Measurements from ENCODE around the gene ZBTB7C.

ZBTB7C gene

DNA sequence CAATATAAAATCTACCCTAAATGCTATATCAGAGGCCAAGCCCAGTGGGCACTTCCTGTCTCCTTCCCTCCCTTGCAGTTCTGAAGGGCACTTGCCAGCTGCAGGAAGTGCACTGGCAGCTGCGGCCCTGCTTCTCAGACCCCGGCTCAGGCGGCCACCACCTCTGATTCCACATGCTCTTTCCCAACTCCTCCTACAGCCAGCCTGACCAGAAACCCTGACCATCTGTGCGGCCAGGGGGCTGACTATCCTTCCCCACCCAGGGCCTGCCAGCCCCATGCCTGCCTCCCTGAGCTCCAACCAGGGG lies 88.6 kb downstream of the ZBTB7C start:
- DNase-seq: no peak

DNA sequence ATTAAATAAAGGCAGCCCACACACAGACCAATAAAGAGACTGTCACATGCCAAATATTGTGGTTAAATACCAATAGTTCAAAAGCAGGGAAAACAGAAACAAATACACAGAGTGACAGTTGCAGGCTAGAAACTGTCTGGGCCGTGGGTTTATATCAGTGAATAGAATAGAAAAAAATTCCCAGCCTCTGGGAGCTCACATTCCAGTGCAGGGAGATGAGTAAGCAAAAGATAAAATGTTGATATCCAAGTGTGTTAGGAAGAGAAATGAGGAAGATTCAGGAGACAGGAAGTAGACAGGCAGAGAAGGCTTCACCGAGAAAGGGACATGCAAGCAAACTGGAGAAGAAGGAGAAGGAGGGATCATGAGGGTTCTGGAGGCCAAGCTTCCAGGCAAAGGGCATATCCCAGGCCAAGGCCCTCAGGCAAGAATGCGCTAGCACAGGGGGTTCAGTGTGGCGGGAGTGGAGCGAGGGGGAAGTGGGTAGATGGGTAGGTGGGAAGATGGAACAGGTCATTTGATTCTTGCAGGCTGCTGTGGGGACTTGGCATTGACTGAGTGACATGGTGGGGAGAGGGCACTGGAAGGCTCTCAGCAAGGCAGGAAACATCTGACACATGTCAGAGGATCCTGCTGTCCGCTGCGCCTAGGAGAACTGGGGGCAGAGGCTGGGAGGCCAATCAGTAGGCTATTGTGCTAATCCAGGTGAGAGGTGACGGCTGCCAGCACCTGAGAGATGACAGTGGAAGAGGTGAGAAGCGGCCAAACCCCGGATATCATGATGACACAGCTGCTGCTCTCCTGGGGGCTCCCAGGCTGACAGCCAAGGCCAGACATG lies 89.2 kb downstream of the ZBTB7C start:
- DNase-seq: no peak

DNA sequence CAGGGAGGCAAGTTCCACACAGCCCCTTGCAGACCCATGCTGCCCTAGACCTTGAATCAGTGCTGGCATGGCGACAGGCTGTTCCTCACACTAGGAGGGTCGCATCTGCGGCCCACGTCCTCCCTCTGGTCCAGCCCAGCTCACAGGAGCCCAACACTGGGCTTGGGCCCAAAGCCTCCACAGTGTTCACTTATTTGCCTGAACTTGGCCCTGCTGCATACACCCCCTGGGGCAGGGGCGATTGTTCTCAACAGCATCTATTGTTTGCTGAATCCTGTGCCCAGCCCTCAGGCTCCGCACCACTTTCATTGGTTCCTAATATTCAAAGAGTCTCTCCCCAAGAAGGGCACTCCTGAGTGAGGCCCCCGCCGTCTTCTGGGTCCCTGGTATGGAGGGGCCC lies 90.7 kb downstream of the ZBTB7C start:
- no peak for DNase-seq

DNA sequence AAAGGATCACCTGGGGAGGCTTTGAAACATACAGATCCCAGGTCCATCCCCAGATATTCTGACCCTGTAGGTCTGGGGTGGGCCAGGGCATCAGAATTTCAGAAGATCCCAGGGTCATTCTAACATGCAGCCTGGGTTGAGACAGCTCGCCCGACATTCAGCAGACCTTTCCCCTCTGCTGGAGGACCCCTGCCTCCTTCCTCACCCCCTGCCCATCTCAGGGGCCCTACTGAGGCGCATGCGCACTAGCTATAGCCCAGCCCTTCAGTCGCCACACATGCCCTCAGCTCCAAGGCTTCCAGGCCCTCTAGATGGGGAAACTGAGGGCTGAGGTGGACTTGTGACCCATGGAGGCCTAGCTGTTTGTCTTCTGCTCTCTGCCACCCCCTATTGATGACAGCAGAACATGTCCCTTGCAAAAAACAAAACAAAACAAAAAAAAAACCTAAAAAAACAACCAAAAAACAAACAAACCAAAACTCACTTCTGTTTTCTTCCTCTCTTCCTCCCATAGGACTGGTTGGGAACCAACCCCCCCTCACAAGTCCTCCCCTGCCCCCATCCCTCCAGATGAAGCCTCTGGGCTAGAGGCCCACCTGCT lies 91.3 kb downstream of the ZBTB7C start:
- DNase-seq: no peak

DNA sequence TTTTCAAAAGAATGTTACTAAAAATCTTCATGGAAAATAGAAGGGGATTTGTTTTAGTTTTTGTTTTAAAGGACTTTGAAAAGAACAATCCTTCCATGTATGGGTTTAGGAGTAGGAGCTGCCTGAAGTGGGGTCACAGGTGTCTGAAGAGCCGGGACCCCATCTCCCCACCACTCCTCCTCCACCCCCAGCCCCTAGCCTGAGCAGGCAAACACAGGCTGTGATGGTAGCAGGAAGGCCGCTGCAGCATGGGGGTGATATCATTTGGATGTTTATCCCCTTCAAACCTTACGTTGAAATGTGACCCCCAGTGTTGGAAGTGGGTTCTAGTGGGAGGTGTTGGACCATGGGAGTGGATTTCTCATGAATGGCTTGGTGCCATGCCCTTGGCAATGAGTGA lies 93.0 kb downstream of the ZBTB7C start:
- DNase-seq: no peak

DNA sequence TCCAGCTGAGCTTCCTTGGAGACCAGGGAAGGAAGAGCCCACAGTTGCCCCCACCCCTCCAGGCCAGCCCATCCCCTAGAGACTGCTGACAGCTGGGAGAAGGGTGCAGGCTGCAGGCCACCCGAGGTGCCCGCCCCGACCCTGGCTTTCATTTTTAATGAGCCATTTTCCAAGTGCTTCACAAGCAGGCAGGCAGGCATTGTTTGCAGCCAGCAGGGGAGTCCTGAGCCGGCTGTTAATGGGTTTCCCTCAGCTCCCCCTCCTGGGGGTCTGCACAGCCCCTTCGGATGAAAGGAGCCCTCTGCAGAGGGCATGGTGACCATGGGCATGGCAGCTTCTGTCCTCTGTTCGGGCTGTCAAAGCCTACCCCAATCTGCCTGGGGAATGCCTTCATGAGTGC lies 94.5 kb downstream of the ZBTB7C start:
- no peak for DNase-seq

DNA sequence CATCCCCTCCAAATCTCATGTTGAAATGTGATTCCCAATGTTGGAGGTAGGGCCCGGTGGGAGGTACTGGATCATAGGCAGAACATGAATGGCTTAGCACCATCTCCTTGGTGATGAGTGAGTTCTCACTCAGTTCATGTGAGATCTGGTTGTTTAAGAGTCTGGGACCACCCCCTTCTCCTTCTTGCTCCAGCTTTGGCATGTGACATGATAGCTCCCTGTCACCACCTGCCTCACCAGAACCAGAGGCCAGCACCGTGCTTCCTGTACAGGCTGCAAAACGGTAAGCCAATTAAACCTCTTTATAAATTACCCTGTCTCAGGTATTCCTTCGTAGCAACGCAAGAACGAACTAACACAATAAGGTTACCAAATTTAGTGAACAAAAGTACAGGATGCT lies 95.4 kb downstream of the ZBTB7C start:
- no peak for DNase-seq

DNA sequence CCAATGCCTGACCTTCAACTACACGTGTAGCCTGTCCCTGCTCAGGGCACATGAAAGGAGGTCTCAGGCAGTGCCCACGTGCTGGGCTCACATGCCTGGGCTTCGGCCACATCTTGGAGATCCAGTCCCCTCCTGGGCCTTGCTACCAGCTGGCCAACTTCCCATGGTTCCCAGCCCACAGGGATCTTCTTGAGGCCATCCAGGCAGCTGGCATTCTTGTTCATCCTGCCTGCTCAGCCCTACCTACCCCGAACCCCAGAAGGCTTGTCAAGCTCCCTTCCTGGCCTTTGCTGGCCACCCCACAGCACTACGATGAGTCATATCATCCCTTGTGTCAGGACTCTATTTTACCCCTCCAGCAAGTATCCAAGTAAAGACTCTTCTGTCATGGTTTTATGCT lies 97.1 kb downstream of the ZBTB7C start:
- DNase-seq: no peak

DNA sequence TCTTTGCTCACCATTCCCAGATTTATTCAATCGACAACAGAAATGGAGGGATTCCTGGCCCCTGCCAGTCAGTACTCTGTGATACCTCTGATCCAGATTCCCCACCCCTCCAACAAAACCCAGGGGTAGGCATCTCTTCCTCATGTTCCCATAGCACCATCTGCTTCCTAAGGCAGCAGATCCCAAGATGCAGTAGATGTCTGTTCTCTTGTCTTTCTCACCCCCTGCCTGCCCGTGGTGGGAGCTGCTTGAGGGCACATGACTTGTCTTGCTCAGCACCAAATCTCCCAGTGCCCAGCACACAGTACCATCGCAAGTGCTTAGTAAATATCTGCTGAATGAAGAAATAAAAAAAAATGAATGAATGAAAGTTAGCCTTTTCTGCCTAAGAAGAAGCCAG lies 98.2 kb downstream of the ZBTB7C start:
- DNase-seq: no peak

DNA sequence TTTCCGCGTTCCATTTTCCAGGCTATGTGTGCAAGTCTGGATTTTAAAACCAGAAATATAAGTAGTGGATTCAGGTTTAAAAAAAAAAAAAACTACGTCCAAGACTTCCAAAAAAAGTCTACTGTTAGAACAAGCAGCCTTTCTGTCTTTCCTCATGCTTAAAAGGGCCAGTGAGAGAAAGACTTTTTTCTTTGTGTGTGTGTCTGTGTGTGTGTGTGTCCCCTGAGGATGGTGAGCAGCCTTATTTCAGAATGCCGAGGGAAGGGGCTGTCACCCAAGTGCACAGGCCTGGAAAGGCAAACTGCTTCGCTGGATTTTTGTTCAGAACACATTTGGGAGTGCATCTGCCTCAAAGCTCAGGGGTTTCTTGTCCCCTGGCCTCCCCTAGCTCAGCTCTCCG lies 98.8 kb downstream of the ZBTB7C start:
- no peak for DNase-seq

DNA sequence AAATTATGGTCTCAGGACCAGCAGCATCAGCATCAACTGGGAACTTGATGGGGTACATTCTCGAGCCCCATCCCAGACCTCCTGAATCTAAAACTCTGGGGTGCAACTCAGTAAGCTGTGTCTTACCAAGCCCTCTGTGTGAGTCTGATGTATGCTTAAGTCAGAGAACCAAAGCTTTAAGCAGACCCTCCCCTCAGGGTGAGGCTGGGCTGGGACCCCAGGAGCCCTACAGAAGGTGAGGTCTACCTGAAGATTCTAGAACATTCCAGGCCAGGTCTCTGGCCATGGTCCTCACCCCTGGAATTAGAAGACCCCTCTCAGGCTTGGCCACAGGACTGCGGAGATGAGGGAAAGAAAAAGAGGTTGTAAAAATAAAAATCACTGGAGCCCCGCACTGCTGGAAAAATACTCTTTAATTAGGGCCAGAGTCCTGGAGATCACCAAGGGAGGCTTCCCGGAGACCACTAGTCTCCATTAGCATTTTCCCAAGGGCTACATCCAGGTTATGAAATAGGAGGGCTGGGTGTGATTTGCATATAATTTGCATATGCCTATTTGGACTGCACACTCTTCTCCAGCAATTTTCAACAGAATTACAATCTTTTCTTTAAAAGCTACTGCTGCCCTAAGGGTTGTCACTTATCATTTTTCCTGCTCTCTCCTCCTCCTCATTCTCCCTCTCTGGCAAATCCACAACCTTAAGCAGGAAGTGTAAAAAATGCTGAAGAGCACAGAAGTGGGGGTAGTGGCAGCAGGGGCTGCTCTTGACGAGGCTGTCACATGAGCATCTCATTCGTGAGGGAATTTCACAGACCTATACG lies 100.2 kb downstream of the ZBTB7C start:
- no peak for DNase-seq

DNA sequence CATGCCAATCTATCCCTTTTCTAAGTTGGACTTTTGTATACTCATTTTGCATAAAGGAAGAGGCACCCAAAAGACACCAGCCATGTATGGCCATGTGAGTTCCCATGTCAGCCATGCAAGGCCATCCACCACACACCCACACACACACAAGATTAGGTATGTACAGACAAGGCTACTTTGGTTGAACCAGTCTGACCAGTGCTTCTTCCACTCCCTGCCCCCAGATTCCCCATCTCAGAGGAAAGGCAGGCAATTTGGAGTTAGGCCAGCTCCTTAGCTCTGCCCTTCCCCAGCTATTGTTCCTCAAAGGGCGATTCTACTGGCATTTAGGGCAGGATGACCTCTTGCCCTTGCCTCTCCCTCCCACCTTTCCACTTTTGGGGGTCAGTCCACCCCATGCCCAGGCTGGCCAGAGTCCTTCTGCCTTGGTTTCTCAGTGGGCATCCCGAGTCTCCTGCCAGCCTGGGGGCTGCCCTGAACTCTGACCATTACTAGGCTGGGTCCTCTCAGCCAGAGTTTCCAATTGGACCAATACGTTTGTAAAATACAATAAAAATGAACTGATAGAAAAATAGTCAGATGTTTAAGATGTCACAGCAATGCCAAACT lies 101.1 kb downstream of the ZBTB7C start:
- no peak for DNase-seq

DNA sequence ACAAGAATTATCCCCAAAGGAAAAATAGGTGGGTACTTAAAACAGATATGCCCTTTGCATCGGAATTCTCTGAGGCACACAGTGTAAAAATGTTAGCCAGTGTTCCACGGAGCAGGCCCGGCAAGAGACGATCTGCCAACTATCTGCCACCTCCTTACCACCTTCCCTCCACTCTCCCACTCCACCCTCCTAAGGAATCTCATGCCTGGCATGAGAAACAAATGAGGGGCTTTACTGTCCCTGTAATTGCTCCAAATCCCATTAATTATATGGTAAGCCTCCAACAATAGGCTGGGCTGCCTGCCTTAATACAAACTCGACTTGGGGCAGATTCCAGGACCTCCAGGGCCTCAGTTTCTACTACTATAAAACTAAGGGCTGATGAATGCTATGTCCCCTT lies 102.3 kb downstream of the ZBTB7C start:
- DNase-seq: no peak

DNA sequence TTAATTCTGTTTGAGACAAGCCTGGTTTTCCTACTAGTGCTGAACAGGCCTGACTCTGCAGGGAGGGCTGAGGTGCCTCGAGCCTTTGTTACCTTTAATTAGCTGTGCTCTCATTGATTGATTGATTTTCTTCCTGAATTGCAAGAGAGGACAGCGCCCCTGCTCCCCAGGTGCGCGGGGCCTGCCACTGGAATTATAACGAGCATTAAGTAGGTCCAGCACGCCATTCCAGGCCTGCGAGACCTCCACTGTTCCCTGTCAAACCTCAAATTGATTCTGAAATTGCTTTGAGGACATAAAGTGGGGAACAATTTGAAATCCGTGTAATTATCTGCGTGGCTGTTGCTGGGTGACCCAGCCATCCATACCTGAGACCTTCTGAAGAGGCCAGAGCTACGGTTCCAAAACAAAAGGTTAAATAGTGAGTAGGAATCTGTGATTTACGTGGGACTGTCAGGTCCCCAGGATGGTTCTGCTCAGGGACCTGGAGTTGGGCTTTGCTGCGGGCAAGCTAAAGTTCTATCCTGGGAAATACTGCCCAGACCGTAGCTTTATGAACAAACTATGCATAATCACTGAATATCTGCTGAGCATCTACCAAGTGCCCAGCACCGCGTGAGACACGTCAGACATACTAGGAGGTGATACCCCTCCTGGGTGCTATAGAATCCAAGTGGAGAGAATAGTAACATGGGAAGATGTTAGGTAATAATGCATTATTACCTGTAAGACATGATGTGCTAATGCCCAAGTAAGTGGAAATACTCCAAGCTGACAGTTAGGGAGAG lies 104.1 kb downstream of the ZBTB7C start:
- DNase-seq: no peak

DNA sequence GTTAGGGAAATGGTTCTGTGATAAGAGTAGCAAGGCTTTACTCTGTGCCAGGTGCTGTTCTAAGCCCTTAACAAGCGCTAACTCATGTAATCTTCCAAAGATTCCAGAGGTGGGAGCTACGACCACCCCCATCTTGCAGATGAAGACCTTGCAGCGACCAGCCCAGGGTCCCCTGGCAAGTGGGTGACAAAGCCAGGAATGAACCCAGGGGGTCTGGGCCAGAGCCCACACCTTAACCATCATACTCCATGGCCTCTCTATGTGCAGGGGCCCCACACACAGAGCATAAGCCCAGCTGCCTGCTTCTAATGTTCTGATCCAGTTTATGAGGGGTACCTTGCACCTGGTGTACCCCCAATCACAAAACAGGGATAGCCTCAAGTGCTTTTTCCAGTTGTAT lies 105.3 kb downstream of the ZBTB7C start:
- DNase-seq: no peak

DNA sequence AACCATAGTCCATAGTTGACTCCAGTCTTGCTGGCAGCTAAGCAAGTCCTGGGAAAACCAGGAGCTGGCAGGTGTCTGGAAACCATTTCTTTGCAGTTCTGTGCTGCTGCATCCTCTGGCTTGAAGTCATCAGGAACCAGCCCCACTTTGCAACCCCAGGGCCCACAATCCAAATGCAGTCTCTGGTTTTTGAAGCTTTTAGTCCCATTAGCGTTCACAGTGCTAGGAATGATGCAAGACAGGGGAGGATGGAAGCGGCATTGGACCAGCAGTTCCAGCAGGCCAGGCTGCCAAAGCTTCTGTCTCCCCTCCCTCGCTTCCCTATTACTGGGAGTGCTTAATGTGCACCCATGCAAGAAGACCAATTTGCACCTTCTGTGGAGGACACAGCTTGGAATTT lies 106.4 kb downstream of the ZBTB7C start:
- DNase-seq: no peak

DNA sequence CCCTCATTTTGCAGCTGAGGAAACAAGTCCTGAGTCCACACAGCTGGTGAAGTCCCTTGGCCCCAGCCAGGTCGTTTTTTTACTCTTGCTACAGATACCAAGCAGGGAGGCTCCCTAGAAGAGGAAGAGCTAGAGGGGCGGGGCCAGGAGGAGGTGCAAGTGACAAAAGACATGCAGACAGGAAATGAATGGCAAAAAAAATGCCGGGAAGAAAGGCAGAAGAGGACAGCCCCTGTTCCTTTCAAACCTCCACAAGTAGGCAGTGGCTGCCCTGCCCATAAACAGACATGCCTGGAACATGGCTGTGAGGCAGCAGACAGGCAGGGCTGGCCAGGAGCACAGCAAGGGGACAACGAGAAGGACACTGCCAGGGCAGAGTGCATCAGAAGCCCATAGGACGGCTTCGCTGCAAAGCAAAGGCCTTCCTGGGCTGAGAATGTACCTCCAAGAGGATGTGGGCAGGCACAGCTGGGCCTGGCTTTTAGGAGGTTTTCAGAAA lies 108.7 kb downstream of the ZBTB7C start:
- DNase-seq: no peak

DNA sequence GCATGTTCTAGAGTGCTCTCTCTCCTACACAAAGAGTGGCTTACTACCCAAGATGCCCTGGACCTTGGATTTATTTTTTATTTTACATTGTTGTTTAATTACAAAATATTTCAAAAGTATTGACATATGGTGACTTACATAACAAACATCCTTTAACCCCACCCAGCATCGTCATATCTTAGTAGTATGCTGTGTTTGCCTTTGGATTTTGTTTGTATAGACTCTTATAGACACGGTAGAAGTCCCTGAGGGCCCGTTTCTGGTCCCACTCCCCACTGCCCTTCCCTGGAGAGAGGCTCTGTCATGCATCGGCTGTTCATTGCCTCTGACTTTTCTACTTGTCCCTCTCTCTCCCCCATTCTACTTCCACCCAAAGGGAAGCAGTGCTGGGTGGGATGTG lies 112.0 kb downstream of the ZBTB7C start:
- DNase-seq: no peak

DNA sequence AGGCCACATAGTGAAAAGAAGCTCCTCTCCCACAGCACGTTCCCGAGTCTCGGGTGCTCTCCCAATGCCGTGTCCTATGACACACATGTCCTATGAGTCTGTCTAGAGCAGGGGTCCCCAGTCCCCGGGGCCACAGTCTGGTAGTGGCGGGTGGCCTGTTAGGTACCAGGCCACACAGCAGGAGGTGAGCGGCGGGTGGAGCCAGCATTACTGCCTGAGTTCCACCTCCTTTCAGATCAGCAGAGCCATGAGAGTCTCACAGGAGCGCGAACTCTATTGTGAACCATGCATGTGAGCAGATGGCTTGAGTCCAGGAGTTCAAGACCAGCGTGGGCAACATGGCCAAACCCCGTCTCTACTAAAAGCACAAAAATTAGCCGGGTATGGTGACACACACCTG lies 112.6 kb downstream of the ZBTB7C start:
- no peak for DNase-seq

DNA sequence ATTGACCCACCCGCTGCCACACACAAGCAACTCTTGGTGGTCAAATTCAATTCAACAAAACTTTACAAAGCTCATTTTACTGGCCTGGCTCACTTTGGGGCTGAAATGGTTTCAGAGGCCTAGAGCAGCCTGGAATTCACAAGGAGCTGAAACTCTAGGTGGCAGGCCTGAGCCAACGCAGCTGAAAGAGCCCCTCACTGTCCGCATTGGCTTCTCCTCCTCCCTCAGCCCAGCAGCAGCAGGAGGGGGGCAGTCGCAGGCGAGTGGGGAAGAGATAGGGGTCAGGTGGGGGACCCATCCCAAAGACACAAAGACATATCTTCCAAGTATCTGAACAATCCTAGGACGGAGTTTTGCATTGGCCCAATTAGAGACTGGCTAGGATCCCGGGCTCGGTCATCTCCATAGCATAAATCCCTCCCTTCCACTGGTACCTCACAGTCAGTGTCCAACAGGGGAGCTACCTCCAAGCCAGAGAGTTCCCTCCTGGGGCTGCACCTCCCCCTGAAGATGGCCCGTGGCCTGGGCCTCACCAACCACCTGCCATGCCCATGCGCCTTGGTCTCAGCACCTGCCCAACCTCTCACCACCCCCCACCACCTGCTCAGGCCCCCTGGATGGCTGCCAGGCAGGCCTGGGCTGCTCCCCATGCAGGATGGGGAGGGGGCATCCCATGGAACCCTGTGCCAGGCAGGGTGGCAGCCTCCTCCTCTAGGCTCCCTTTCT lies 113.4 kb downstream of the ZBTB7C start:
- no peak for DNase-seq

DNA sequence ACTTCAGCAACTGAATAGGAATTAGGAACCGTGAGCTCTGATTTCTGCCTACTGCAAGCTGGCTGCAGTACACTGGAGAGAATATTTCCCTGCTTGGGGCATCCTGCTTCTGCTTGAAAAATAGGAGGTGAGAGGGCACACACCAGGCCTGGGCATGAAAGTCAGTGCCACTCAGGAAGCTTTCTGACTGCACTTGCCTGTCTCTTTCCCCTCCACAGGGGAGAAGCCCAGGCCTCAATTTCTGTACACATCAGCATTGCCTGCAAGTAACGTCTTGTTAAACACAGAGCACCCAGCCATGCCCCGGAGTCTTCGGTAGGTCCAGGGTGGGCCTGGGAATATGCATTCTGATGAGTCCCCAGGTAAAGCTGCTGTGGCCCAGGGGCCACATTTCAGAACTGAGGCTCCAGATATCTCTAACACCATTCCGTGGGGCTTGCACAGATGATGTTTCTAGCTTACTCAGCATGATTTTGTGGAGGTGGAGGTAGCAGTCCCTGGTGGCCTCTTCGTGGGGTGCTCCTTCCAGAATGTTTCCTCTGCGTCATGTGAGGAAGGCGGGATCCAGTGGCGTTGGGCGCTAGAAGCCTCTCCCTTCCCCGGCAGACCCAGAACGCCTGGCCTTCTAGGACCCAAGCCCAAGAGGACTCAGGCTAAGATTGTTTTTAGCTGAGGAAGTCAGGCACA lies 114.1 kb downstream of the ZBTB7C start:
- no peak for DNase-seq
